Smooth muscle cell of the umbilical artery (primary cell): Measurements from ENCODE around the gene TKTL1. TPM values are rescaled to one million over a fixed set of nuclear protein-coding genes. Genes with fewer than 3 reads are reported as not detected.

Experiments used
- total RNA-seq: library from RNA; depleted of rRNA; stranded (reverse); fragments of >200 nt; gene quantifications from 2 replicates; pipeline ENCODE4 v1.2.3, GENCODE V29; 2014

TKTL1 gene
- total RNA-seq, result not detected in 2 replicates

GRCh38 chrX:154295664-154296310, at the start of gene TKTL1:
Gene TKTL1, plus strand, starts transcription at chrX:154295795. Its CDS starts 65 bp downstream, at chrX:154295860.

GRCh38 chrX:154257282-154257681, 38.3 kb upstream of the TKTL1 start, which contains the start of gene OPN1MW3:
Gene OPN1MW3, plus strand, starts transcription at chrX:154257582. Its CDS starts 38 bp downstream, at chrX:154257620.

GRCh38 chrX:154294791-154295574, 612 bp upstream of the TKTL1 start, which contains the start of gene TEX28:
Gene TEX28, minus strand, starts transcription at chrX:154295124. Its CDS starts 3,007 bp downstream, at chrX:154292117.

GRCh38 chrX:154374313-154375155, 78.9 kb downstream of the TKTL1 start, which contains the start of gene FLNA:
Gene FLNA, minus strand, starts transcription at chrX:154374634. Its CDS starts 3,389 bp downstream, at chrX:154371245.

GRCh38 chrX:154378799-154379568, 83.4 kb downstream of the TKTL1 start, which contains the start of gene EMD:
Gene EMD, plus strand, starts transcription at chrX:154379295. Its CDS starts 190 bp downstream, at chrX:154379485.

Other genes with a start within 250 kb of the TKTL1 start
- 21.7 and 34.5 TPM in 2 replicates for gene MECP2, start 198.1 kb upstream of the TKTL1 start, total RNA-seq
- gene OPN1LW, start 151.6 kb upstream of the TKTL1 start, total RNA-seq, result not detected in 2 replicates
- not detected in 2 replicates for gene OPN1MW, start 113.2 kb upstream of the TKTL1 start, total RNA-seq
- gene OPN1MW2, start 76.0 kb upstream of the TKTL1 start, total RNA-seq, result not detected in 2 replicates
- not detected in 2 replicates for gene OPN1MW3, start 38.2 kb upstream of the TKTL1 start, total RNA-seq
- gene TEX28, start 671 bp upstream of the TKTL1 start, total RNA-seq, result not detected in 2 replicates
- 3,018 and 4,172 TPM in 2 replicates for gene FLNA, start 78.8 kb downstream of the TKTL1 start, total RNA-seq
- gene EMD, start 83.5 kb downstream of the TKTL1 start, total RNA-seq, result 19.0 and 21.5 TPM in 2 replicates
- gene RPL10, start 102.6 kb downstream of the TKTL1 start, total RNA-seq, result 3,679 and 4,783 TPM in 2 replicates
- gene DNASE1L1, start 113.5 kb downstream of the TKTL1 start, total RNA-seq, result 116 and 119 TPM in 2 replicates
- gene TAFAZZIN, start 115.7 kb downstream of the TKTL1 start, total RNA-seq, result 14.8 and 15.2 TPM in 2 replicates
- 125 and 186 TPM in 2 replicates for gene ATP6AP1, start 132.9 kb downstream of the TKTL1 start, total RNA-seq
- gene GDI1, start 141.4 kb downstream of the TKTL1 start, total RNA-seq, result 102 and 174 TPM in 2 replicates
- gene FAM50A, start 148.3 kb downstream of the TKTL1 start, total RNA-seq, result 73.1 and 81.4 TPM in 2 replicates
- gene PLXNA3, start 162.5 kb downstream of the TKTL1 start, total RNA-seq, result 29.4 and 65.7 TPM in 2 replicates
- gene LAGE3, start 183.5 kb downstream of the TKTL1 start, total RNA-seq, result 12.9 and 44.5 TPM in 2 replicates
- gene UBL4A, start 190.8 kb downstream of the TKTL1 start, total RNA-seq, result 55.2 and 63.8 TPM in 2 replicates
- 29.1 and 54.4 TPM in 2 replicates for gene SLC10A3, start 194.8 kb downstream of the TKTL1 start, total RNA-seq
- 34.4 and 35.0 TPM in 2 replicates for gene FAM3A, start 220.4 kb downstream of the TKTL1 start, total RNA-seq